Gastrocnemius medialis (tissue), 4 donors: ENCODE results near the gene CCL22.

ENCODE experiments used
- CTCF ChIP-seq, 5 experiments: fragments of 450-650 bp in 3 of 5; fragments of 200-600 bp in 2 of 5; sonication (generic) in 2 of 5; IDR thresholded peaks in 4 of 5; conservative IDR thresholded peaks in 1 of 5; 1 replicate in 4 of 5; 2 replicates in 1 of 5; pipeline ENCODE4 v1.5.1; 2016 to 2019; ENCODE audit warnings: antibody characterized with exemption in 5 of 5, mild to moderate bottlenecking in 3 of 5, moderate library complexity in 3 of 5
- POLR2A ChIP-seq, 2 donors: fragments of 450-650 bp; IDR thresholded peaks; one replicate each; pipeline ENCODE4 v1.6.1; 2017; ENCODE audit warnings: antibody characterized with exemption in 2 of 2, mild to moderate bottlenecking in 2 of 2, moderate library complexity in 2 of 2

DNA sequence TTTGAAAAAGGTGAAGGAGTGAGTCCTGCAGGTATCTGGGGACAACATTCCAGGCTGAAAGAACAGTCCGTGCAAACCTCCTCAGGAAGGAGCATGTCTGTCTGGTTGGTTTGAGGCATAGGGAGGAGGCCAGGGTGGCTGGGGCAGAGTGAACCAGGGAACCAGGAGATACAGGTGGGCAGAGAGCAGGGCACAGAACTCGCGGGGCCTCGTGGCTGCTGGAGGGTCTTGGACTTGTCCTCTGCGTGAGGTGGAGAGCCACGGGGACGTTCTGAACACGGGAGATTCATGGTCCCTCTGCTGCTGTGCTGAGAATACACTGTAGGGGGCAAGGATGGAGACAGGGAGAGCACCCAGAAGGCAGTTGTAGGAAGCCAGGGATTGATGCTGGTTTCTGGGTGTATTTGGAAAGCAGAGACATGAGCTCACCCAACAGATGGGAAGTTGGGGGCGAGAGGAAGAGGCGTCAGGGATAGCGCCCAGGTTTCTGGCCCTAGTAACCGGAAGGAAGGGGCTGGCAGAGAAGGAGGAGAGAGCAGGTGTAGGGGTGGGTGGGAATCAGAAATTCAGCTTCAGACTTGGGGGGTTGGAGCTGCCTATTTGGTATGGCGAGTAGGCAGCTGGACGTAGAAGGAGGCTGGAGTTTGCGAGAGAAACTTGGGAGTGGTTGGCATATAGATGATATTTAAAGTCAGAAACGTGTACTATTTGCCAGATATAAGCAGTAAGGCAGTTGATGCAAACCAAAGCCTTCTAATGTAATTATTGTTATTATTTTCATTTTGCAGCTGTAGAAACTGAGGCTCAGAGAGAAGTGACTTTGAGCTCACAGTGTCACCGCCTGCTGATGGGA lies 45.6 kb downstream of the CCL22 start, which contains the start of gene CCL17:
- TF ChIP-seq CTCF (IDR thresholded peaks at IDR 0.05 in 4 of 5, conservative IDR thresholded peaks at IDR 0.05 in 1 of 5) (no peak), POLR2A (IDR thresholded peaks at IDR 0.05) (no peak)
